Measurements from ENCODE around the gene TNNC1. TPM values are rescaled to one million over a fixed set of nuclear protein-coding genes. Genes with fewer than 3 reads are reported as not detected.

TNNC1 gene
- total RNA-seq, 1 experiment from 2014 or later, result 5.6 TPM

- no peaks in the 10 kb centered on the region for H3K9me3 Mint-ChIP-seq
- H3K4me3 Mint-ChIP-seq, result no peak overlapping the region
- H3K4me1 Mint-ChIP-seq, result peaks cover 2% of the 10 kb centered on the region; the same call in 1 of the 2 replicates
- no peaks in the 10 kb centered on the region for H3K36me3 Mint-ChIP-seq
- H3K27ac Mint-ChIP-seq, result no peak overlapping the region
- H3K27me3 Mint-ChIP-seq (ENCODE audit: low read depth), result no peaks in the 10 kb centered on the region
- POLR2A ChIA-PET, result no interaction called here
- no peak for TF ChIP-seq HMGA2 (CRISPR knock-in tag; IDR thresholded peaks at IDR 0.05)
- CTCF ChIA-PET, result interaction anchor here (0.8 to 1.5 kb wide), 2 partner anchors 13 to 209 kb away, joined by 3 read pairs; no protein-coding TSS in a partner anchor
- ATAC-seq, result no peak
- no peak for DNase-seq (ENCODE audit: low spot score)
Measured at GRCh38 chr3:52440249-52440551, 13.6 kb downstream of the TNNC1 start.

- H3K9me3 Mint-ChIP-seq, result no peaks in the 10 kb centered on the region
- H3K27me3 Mint-ChIP-seq (ENCODE audit: low read depth), result no peaks in the 10 kb centered on the region
- ATAC-seq (no peak), DNase-seq (ENCODE audit: low spot score) (no peak)
- ChIA-PET CTCF (interaction anchor here (0.6 to 1.9 kb wide), 7 partner anchors 7 to 359 kb away, joined by 3 to 6 read pairs (median 3); no protein-coding TSS in a partner anchor), POLR2A (no interaction called here)
- no peak overlapping the region for H3K27ac Mint-ChIP-seq
- no peak for TF ChIP-seq TEAD1 (CRISPR knock-in tag; IDR thresholded peaks at IDR 0.05)
- no peak for TF ChIP-seq JAZF1 (CRISPR knock-in tag; IDR thresholded peaks at IDR 0.05)
- TF ChIP-seq NR2C2 (CRISPR knock-in tag; IDR thresholded peaks at IDR 0.05), result no peak
- TF ChIP-seq ETV6 (CRISPR knock-in tag; IDR thresholded peaks at IDR 0.05), result no peak
- no peak for TF ChIP-seq ERG (CRISPR knock-in tag; IDR thresholded peaks at IDR 0.05)
- no peak for TF ChIP-seq ZSCAN18 (CRISPR knock-in tag; IDR thresholded peaks at IDR 0.05)
- TF ChIP-seq ZNF532 (CRISPR knock-in tag; IDR thresholded peaks at IDR 0.05; ENCODE audit: borderline replicate concordance), result no peak
- TF ChIP-seq ZNF121 (CRISPR knock-in tag; IDR thresholded peaks at IDR 0.05), result no peak
- TF ChIP-seq GTF2I (CRISPR knock-in tag; conservative IDR thresholded peaks at IDR 0.05), result no peak
- no peak for TF ChIP-seq MYBL2 (CRISPR knock-in tag; IDR thresholded peaks at IDR 0.05)
- no peak for TF ChIP-seq CBFB (CRISPR knock-in tag; IDR thresholded peaks at IDR 0.05; ENCODE audit: low read depth)
- no peak for TF ChIP-seq IRF1 (CRISPR knock-in tag; IDR thresholded peaks at IDR 0.05)
- TF ChIP-seq ZNF232 (CRISPR knock-in tag; IDR thresholded peaks at IDR 0.05), result no peak
- TF ChIP-seq ELF4 (CRISPR knock-in tag; IDR thresholded peaks at IDR 0.05; ENCODE audit: low read depth), result no peak
- no peak for TF ChIP-seq NR3C1 (CRISPR knock-in tag; conservative IDR thresholded peaks at IDR 0.05; ENCODE audit: low read depth)
- TF ChIP-seq PRDM15 (CRISPR knock-in tag; IDR thresholded peaks at IDR 0.05), result no peak
- no peak for TF ChIP-seq NFATC4 (CRISPR knock-in tag; IDR thresholded peaks at IDR 0.05)
- no peak for TF ChIP-seq JUN (CRISPR knock-in tag; IDR thresholded peaks at IDR 0.05)
- no peak for TF ChIP-seq MLX (CRISPR knock-in tag; IDR thresholded peaks at IDR 0.05)
- no peak for TF ChIP-seq ZNF317 (CRISPR knock-in tag; IDR thresholded peaks at IDR 0.05; ENCODE audit: borderline replicate concordance, low read depth)
- no peaks in the 10 kb centered on the region for H3K4me1 Mint-ChIP-seq
- no peak overlapping the region for H3K4me3 Mint-ChIP-seq
- no peaks in the 10 kb centered on the region for H3K36me3 Mint-ChIP-seq
Measured at GRCh38 chr3:52439426-52440248, 14.2 kb downstream of the TNNC1 start.

All from WTC11 (cell line).